ENCODE data around the gene DPYD. TPM values are rescaled to one million over a fixed set of nuclear protein-coding genes. Genes with fewer than 3 reads are reported as not detected.

Gene DPYD
- total RNA-seq, 1 donor from 2014 or later, result 12.6 TPM

- intact Hi-C loops (cut with micrococcal nuclease), result loop anchor here (2.0 kb wide), 1 partner anchor 59 kb away; no protein-coding TSS in a partner anchor
- no peak for DNase-seq
- ATAC-seq (ENCODE audit: low read depth), result no peak
- CTCF ChIA-PET, result no interaction called here
- POLR2A ChIA-PET, result no interaction called here
- Mint-ChIP-seq H3K27ac (no peak overlapping the region), H3K9me3 (no peaks in the 10 kb centered on the region), H3K27me3 (no peaks in the 10 kb centered on the region), H3K4me3 (no peak overlapping the region), H3K36me3 (ENCODE audit: low read depth) (no peaks in the 10 kb centered on the region), H3K4me1 (no peaks in the 10 kb centered on the region)
- TF ChIP-seq CTCF (IDR thresholded peaks at IDR 0.05), result no peak
These were observed 356.9 kb downstream of the DPYD start for GRCh38 chr1:97563926-97564325.

- H3K9me3 Mint-ChIP-seq, result no peaks in the 10 kb centered on the region
- no peak for TF ChIP-seq CTCF (IDR thresholded peaks at IDR 0.05)
- no peak overlapping the region for H3K27ac Mint-ChIP-seq
- no peaks in the 10 kb centered on the region for H3K27me3 Mint-ChIP-seq
- intact Hi-C loops (cut with micrococcal nuclease), result no loop called here
- H3K4me1 Mint-ChIP-seq, result no peaks in the 10 kb centered on the region
- ATAC-seq (ENCODE audit: low read depth) (no peak), DNase-seq (no peak)
- CTCF ChIA-PET, result no interaction called here
- no peaks in the 10 kb centered on the region for H3K36me3 Mint-ChIP-seq (ENCODE audit: low read depth)
- POLR2A ChIA-PET, result no interaction called here
- no peak overlapping the region for H3K4me3 Mint-ChIP-seq
These were observed 358.8 kb downstream of the DPYD start for GRCh38 chr1:97562081-97562480.

- POLR2A ChIA-PET, result no interaction called here
- H3K36me3 Mint-ChIP-seq (ENCODE audit: low read depth), result no peaks in the 10 kb centered on the region
These were observed 360.1 kb downstream of the DPYD start for GRCh38 chr1:97560714-97561113.

GRCh38 chr1:97553971-97554370 lies 366.9 kb downstream of the DPYD start:
- Mint-ChIP-seq H3K36me3 (ENCODE audit: low read depth) (peaks cover under 1% of the 10 kb centered on the region), H3K27ac (no peak overlapping the region), H3K4me3 (no peak overlapping the region), H3K4me1 (no peaks in the 10 kb centered on the region), H3K9me3 (no peaks in the 10 kb centered on the region), H3K27me3 (no peaks in the 10 kb centered on the region)
- intact Hi-C loops (cut with micrococcal nuclease), result no loop called here
- DNase-seq, result no peak
- no peak for TF ChIP-seq CTCF (IDR thresholded peaks at IDR 0.05)
- no peak for ATAC-seq (ENCODE audit: low read depth)
- ChIA-PET CTCF (no interaction called here), POLR2A (no interaction called here)

More at GRCh38 chr1:97560714-97561113, 360.1 kb downstream of the DPYD start:
- Mint-ChIP-seq H3K9me3 (no peaks in the 10 kb centered on the region), H3K27me3 (no peaks in the 10 kb centered on the region), H3K4me3 (no peak overlapping the region), H3K4me1 (no peaks in the 10 kb centered on the region), H3K27ac (no peak overlapping the region)
- ATAC-seq (ENCODE audit: low read depth) (no peak), DNase-seq (no peak)
- CTCF ChIA-PET, result no interaction called here
- TF ChIP-seq CTCF (IDR thresholded peaks at IDR 0.05), result no peak
- intact Hi-C loops (cut with micrococcal nuclease), result no loop called here

GRCh38 chr1:97551113-97551512 lies 369.7 kb downstream of the DPYD start:
- CTCF ChIA-PET, result no interaction called here

More at GRCh38 chr1:97551113-97551512, 369.7 kb downstream of the DPYD start:
- Mint-ChIP-seq H3K27me3 (no peaks in the 10 kb centered on the region), H3K4me3 (no peak overlapping the region), H3K4me1 (no peaks in the 10 kb centered on the region), H3K9me3 (no peaks in the 10 kb centered on the region), H3K27ac (no peak overlapping the region), H3K36me3 (ENCODE audit: low read depth) (peaks cover 2% of the 10 kb centered on the region)
- POLR2A ChIA-PET, result no interaction called here
- TF ChIP-seq CTCF (IDR thresholded peaks at IDR 0.05), result no peak
- ATAC-seq (ENCODE audit: low read depth) (no peak), DNase-seq (no peak)
- intact Hi-C loops (cut with micrococcal nuclease), result no loop called here

All from activated B cell treated with CpG ODN at 0.5 μM for 24 hours (primary cell).